Astrocyte (in vitro differentiated cells and primary cell): ENCODE measurements around the gene CFAP161.

Experiments
- CTCF ChIP-seq: IDR thresholded peaks from 2 replicates; pipeline ENCODE4 v1.5.1; 2011; ENCODE audit warnings: low read depth, mild to moderate bottlenecking, inconsistent platforms, low read length, moderate library complexity; ENCODE audit not compliant: insufficient read depth
- EZH2 ChIP-seq: IDR thresholded peaks from 2 replicates; pipeline ENCODE4 v1.6.1; 2012; ENCODE audit warnings: mild to moderate bottlenecking, low read length, inconsistent platforms; ENCODE audit not compliant: insufficient read depth

- TF ChIP-seq CTCF (no peak), EZH2 (no peak)
Measured at GRCh38 chr15:81174125-81174791, 40.2 kb downstream of the CFAP161 start.
